Loucy (cell line): ENCODE measurements around the gene KRTDAP.

Experiments
- H2AFZ ChIP-seq: fragments of 200-600 bp; sonication (generic); 2 replicates; pipeline ENCODE4 v1.6.0; 2016; ENCODE audit warnings: antibody characterized with exemption, mild to moderate bottlenecking, low read length, moderate library complexity
- H3F3A ChIP-seq: fragments of 200-600 bp; 2 replicates; pipeline ENCODE4 v1.6.0; 2016; ENCODE audit warnings: antibody characterized with exemption, low read depth, mild to moderate bottlenecking
- H3K27me3 ChIP-seq: fragments of 200-600 bp; sonication (generic); 2 replicates; pipeline ENCODE4 v1.6.1; 2014; ENCODE audit warnings: low read length, mild to moderate bottlenecking; ENCODE audit not compliant: insufficient read depth, poor library complexity, severe bottlenecking
- H3K36me3 ChIP-seq: fragments of 200-600 bp; sonication (generic); 2 replicates; pipeline ENCODE4 v1.6.1; 2016; ENCODE audit warnings: low read length; ENCODE audit not compliant: insufficient read depth
- H3K4me1 ChIP-seq: fragments of 200-600 bp; sonication (generic); 2 replicates; pipeline ENCODE4 v1.5.1; 2014; ENCODE audit warnings: low read length, mild to moderate bottlenecking; ENCODE audit not compliant: insufficient read depth, poor library complexity, severe bottlenecking
- H3K4me2 ChIP-seq: fragments of 200-600 bp; sonication (generic); 2 replicates; pipeline ENCODE4 v1.6.0; 2014; ENCODE audit warnings: antibody characterized with exemption, low read length, low read depth, mild to moderate bottlenecking; ENCODE audit not compliant: poor library complexity, severe bottlenecking
- H3K4me3 ChIP-seq: fragments of 200-600 bp; sonication (generic); 2 replicates; pipeline ENCODE4 v1.5.1; 2014; ENCODE audit warnings: low read length, mild to moderate bottlenecking, mixed read lengths; ENCODE audit not compliant: poor library complexity, severe bottlenecking
- H3K79me2 ChIP-seq: fragments of 200-600 bp; sonication (generic); 2 replicates; pipeline ENCODE4 v1.6.1; 2014; ENCODE audit warnings: low read length; ENCODE audit not compliant: insufficient read depth
- H3K9ac ChIP-seq: fragments of 200-600 bp; sonication (generic); 2 replicates; pipeline ENCODE4 v1.6.0; 2014; ENCODE audit warnings: mild to moderate bottlenecking, low read depth, low read length, moderate library complexity; ENCODE audit not compliant: poor library complexity, severe bottlenecking
- H3K9me2 ChIP-seq: fragments of 200-600 bp; sonication (generic); replicated peaks from 2 replicates; pipeline ENCODE4 v1.6.1; 2016; ENCODE audit warnings: low read depth, low read length, mixed read lengths
- H3K9me3 ChIP-seq: fragments of 200-600 bp; sonication (generic); 2 replicates; pipeline ENCODE4 v1.6.1; 2014; ENCODE audit warnings: mild to moderate bottlenecking, antibody characterized with exemption, low read length, low read depth; ENCODE audit not compliant: insufficient read depth
- H4K20me1 ChIP-seq: fragments of 200-600 bp; sonication (generic); 2 replicates; pipeline ENCODE4 v1.6.0; 2014; ENCODE audit warnings: antibody characterized with exemption, low read length, mild to moderate bottlenecking; ENCODE audit not compliant: insufficient read depth, poor library complexity, severe bottlenecking
- EZH2phosphoT487 ChIP-seq: fragments of 200-600 bp; IDR thresholded peaks from 2 replicates; pipeline ENCODE4 v1.6.1; 2018; ENCODE audit warnings: antibody characterized with exemption, mild to moderate bottlenecking, moderate library complexity, borderline replicate concordance
- TF ChIP-seq, protein P1 (sequence below): fragments of 200-600 bp; sonication (generic); conservative IDR thresholded peaks from 2 replicates; pipeline ENCODE4 v1.5.1; 2014; ENCODE audit warnings: mild to moderate bottlenecking, antibody characterized with exemption, low read length

Gene KRTDAP, protein sequence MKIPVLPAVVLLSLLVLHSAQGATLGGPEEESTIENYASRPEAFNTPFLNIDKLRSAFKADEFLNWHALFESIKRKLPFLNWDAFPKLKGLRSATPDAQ

GRCh38 chr19:35490364-35490763 is at the start of gene KRTDAP:
TSS of gene KRTDAP (minus strand) at chr19:35490464. CDS start at chr19:35490442, 22 bp downstream.
- Histone ChIP-seq H3K9me2 (no peaks in the 10 kb centered on the region), H3K4me1 (no peaks in the 10 kb centered on the region), H3K79me2 (no peaks in the 10 kb centered on the region), H3K9me3 (no peaks in the 10 kb centered on the region), H4K20me1 (no peaks in the 10 kb centered on the region), H2AFZ (no peak within 1 kb of the TSS), H3K27me3 (no peaks in the 10 kb centered on the region), H3F3A (no peaks in the 10 kb centered on the region), H3K9ac (no peak within 1 kb of the TSS), H3K4me3 (no peak within 1 kb of the TSS), H3K36me3 (no peaks in the 10 kb centered on the region), H3K4me2 (no peak within 1 kb of the TSS)
- TF ChIP-seq, protein P1, sequence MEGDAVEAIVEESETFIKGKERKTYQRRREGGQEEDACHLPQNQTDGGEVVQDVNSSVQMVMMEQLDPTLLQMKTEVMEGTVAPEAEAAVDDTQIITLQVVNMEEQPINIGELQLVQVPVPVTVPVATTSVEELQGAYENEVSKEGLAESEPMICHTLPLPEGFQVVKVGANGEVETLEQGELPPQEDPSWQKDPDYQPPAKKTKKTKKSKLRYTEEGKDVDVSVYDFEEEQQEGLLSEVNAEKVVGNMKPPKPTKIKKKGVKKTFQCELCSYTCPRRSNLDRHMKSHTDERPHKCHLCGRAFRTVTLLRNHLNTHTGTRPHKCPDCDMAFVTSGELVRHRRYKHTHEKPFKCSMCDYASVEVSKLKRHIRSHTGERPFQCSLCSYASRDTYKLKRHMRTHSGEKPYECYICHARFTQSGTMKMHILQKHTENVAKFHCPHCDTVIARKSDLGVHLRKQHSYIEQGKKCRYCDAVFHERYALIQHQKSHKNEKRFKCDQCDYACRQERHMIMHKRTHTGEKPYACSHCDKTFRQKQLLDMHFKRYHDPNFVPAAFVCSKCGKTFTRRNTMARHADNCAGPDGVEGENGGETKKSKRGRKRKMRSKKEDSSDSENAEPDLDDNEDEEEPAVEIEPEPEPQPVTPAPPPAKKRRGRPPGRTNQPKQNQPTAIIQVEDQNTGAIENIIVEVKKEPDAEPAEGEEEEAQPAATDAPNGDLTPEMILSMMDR = no peak
- no peak for TF ChIP-seq EZH2phosphoT487

DNA sequence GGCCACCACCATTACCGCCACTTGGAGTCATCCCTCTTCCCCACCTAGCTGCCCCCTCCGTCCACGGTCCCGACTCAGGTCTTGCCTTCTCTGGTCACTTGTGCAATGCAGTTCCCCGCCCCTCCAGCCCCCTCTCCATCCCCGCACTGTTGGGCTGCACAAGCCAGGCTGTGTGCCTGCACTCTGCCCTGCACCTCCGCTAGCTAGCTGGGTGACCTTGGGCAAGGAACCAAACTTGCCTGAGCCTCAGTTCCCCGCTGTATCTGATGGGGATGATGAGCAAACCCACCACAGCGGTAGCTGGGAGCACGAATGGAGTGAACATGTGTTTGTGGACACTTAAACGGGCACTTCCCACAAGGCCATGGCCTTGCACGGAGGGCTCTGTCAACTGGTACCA is 49.6 kb upstream of the KRTDAP start:
- Histone ChIP-seq H3K4me2 (no peak overlapping the region), H3K9me3 (no peaks in the 10 kb centered on the region), H3K27me3 (no peaks in the 10 kb centered on the region), H3K9me2 (no peaks in the 10 kb centered on the region), H3K4me1 (peaks cover 30% of the 10 kb centered on the region), H3F3A (no peaks in the 10 kb centered on the region), H4K20me1 (no peaks in the 10 kb centered on the region), H2AFZ (no peak overlapping the region), H3K9ac (no peak overlapping the region), H3K79me2 (peaks cover 17% of the 10 kb centered on the region), H3K36me3 (no peaks in the 10 kb centered on the region), H3K4me3 (no peak overlapping the region)
- TF ChIP-seq, protein P1 = no peak
- no peak for TF ChIP-seq EZH2phosphoT487

DNA sequence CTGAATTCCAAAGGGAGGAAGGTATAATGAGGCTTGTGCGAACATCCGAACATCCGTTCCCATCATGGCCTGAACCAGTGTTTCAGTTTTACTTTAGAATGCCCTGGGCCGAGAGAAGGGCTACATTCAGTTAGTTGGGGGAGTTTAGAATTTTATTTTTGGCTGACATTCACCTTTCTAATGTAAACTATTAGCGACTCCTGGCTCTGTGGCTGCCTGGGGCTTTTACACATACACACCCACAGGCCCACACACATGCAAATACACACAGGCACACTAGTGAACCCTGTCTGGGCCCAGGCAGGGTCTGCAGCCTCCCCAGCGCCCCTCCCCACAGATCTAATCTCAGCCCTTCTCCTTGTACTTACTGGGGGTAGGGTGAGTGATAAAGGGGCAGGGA is 49.0 kb upstream of the KRTDAP start:
- H3K9ac ChIP-seq = no peak overlapping the region
- no peaks in the 10 kb centered on the region for H3K9me2 ChIP-seq
- peaks cover 25% of the 10 kb centered on the region for H3K4me1 ChIP-seq
- no peaks in the 10 kb centered on the region for H3K36me3 ChIP-seq
- no peaks in the 10 kb centered on the region for H4K20me1 ChIP-seq
- no peaks in the 10 kb centered on the region for H3K9me3 ChIP-seq
- H3K27me3 ChIP-seq = no peaks in the 10 kb centered on the region
- H2AFZ ChIP-seq = no peak overlapping the region
- no peak overlapping the region for H3K4me3 ChIP-seq
- TF ChIP-seq, protein P1 = no peak
- no peak for TF ChIP-seq EZH2phosphoT487
- no peaks in the 10 kb centered on the region for H3F3A ChIP-seq
- H3K4me2 ChIP-seq = no peak overlapping the region
- H3K79me2 ChIP-seq = peaks cover 12% of the 10 kb centered on the region
